ENCODE measurements around the gene OR10A4.

DNA sequence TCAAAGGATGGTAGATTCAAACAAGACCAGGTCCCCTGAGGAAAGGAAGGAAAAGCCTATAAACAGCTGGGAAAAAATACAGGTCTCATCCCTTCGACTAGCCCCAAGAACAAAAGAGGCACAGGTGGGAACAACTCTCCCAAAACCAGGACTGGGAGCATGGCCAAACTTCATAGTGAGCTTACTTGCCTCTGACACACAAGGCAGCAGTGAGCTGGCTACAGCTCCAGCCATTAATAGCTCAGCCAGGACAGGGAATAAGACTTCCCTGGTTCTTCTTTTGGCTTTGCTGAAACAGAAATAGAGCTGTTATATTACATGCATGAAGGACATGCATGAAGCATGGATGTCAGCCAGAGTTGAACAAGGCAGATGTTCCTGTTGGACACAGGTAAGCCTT is 13.5 kb upstream of the OR10A4 start, which contains the start of gene OR10A2:
- TF ChIP-seq POLR2A (IDR thresholded peaks at IDR 0.05), result no peak
- TF ChIP-seq, protein P1, sequence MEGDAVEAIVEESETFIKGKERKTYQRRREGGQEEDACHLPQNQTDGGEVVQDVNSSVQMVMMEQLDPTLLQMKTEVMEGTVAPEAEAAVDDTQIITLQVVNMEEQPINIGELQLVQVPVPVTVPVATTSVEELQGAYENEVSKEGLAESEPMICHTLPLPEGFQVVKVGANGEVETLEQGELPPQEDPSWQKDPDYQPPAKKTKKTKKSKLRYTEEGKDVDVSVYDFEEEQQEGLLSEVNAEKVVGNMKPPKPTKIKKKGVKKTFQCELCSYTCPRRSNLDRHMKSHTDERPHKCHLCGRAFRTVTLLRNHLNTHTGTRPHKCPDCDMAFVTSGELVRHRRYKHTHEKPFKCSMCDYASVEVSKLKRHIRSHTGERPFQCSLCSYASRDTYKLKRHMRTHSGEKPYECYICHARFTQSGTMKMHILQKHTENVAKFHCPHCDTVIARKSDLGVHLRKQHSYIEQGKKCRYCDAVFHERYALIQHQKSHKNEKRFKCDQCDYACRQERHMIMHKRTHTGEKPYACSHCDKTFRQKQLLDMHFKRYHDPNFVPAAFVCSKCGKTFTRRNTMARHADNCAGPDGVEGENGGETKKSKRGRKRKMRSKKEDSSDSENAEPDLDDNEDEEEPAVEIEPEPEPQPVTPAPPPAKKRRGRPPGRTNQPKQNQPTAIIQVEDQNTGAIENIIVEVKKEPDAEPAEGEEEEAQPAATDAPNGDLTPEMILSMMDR (IDR thresholded peaks at IDR 0.05), result no peak

All from gastroesophageal sphincter (tissue), 3 donors.